ENCODE measurements around the gene ZNF273. TPM values are rescaled to one million over a fixed set of nuclear protein-coding genes. Genes with fewer than 3 reads are reported as not detected.
"Not testable (repeated sequence)": the region's sequence is repeated elsewhere in the genome, so short reads cannot be mapped to it uniquely, and the experiment has no call there.

ZNF273 gene
- total RNA-seq, 5 donors from 2014 or later (not counting 1 experiment from before 2014, with no cell fraction given): 5.9 to 9.0 (median 7.4) TPM

- Mint-ChIP-seq H3K27ac (no peak overlapping the region), H3K9me3 (no peaks in the 10 kb centered on the region), H3K36me3 (no peaks in the 10 kb centered on the region), H3K4me1 (peaks cover 4 to 6% (median 6%) of the 10 kb centered on the region in 3 donors), H3K27me3 (peaks cover 35 to 62% of the 10 kb centered on the region in 2 donors), H3K4me3 (peak overlapping the region in 1 of 3 donors; percentile 10)
- no peaks in the 10 kb centered on the region for H3K9me3 ChIP-seq
- no peaks in the 10 kb centered on the region for H3K36me3 ChIP-seq (ENCODE audit: control insufficient read depth in 2 of 2, extremely low read depth in 1 of 2, insufficient read depth in 1 of 2, low read length in 1 of 2)
- 42% methylated on average over 3 of the region's 5 CpGs for WGBS (ENCODE audit: insufficient coverage)
- H3K27me3 ChIP-seq (replicated peaks in 1 of 2; ENCODE audit: control insufficient read depth in 2 of 2, extremely low read depth in 1 of 2, insufficient read depth in 2 of 2, low read length in 1 of 2): peaks cover 2 to 52% of the 10 kb centered on the region in 2 experiments
- ChIA-PET CTCF (interaction anchor here (0.6 kb wide), 2 partner anchors 14 to 364 kb away, joined by 3 to 6 read pairs; no protein-coding TSS in a partner anchor), POLR2A (no interaction called here)
- ATAC-seq (replicated peaks in 1 of 4) (peak in 1 of 4 experiments; percentile 38), DNase-seq (peak in 2 of 35 experiments; percentile 7 to 16)
- H3K27ac ChIP-seq (ENCODE audit: low read length): no peak overlapping the region
- peaks cover 0 to 12% of the 10 kb centered on the region in 2 experiments for H3K4me1 ChIP-seq (ENCODE audit: control insufficient read depth in 1 of 2, extremely low read depth in 1 of 2, insufficient read depth in 2 of 2, low read length in 2 of 2)
- no peak overlapping the region for H3K4me3 ChIP-seq (ENCODE audit: control insufficient read depth in 1 of 2, extremely low read depth in 1 of 2, low read length in 1 of 2)
Measured at GRCh38 chr7:64946772-64947171, 43.7 kb downstream of the ZNF273 start.

GRCh38 chr7:64947252-64948000 lies 44.4 kb downstream of the ZNF273 start:
- ATAC-seq (replicated peaks in 1 of 4) (peak in 1 of 4 experiments; percentile 12), DNase-seq (no peak)
- H3K27ac ChIP-seq (ENCODE audit: low read length): no peak overlapping the region
- peaks cover 0 to 12% of the 10 kb centered on the region in 2 experiments for H3K4me1 ChIP-seq (ENCODE audit: control insufficient read depth in 1 of 2, extremely low read depth in 1 of 2, insufficient read depth in 2 of 2, low read length in 2 of 2)
- H3K4me3 Mint-ChIP-seq: peak overlapping the region in 1 of 3 donors; percentile 66
- H3K36me3 ChIP-seq (ENCODE audit: control insufficient read depth in 2 of 2, extremely low read depth in 1 of 2, insufficient read depth in 1 of 2, low read length in 1 of 2): no peaks in the 10 kb centered on the region
- no peak overlapping the region for H3K27ac Mint-ChIP-seq
- peaks cover 2 to 51% of the 10 kb centered on the region in 2 experiments for H3K27me3 ChIP-seq (replicated peaks in 1 of 2; ENCODE audit: control insufficient read depth in 2 of 2, extremely low read depth in 1 of 2, insufficient read depth in 2 of 2, low read length in 1 of 2)
- H3K4me3 ChIP-seq (ENCODE audit: control insufficient read depth in 1 of 2, extremely low read depth in 1 of 2, low read length in 1 of 2): peak overlapping the region in 1 of 2 donors; percentile 26
- no peaks in the 10 kb centered on the region for H3K36me3 Mint-ChIP-seq
- WGBS (ENCODE audit: insufficient coverage): 11% methylated on average over 51 of the region's 59 CpGs
- H3K9me3 Mint-ChIP-seq: no peaks in the 10 kb centered on the region
- peaks cover 4 to 6% (median 6%) of the 10 kb centered on the region in 3 donors for H3K4me1 Mint-ChIP-seq
- CTCF ChIA-PET: interaction anchor here (0.6 to 1.0 kb wide), 3 partner anchors 9 to 363 kb away, joined by 3 read pairs; no protein-coding TSS in a partner anchor
- POLR2A ChIA-PET: no interaction called here
- no peaks in the 10 kb centered on the region for H3K9me3 ChIP-seq
- peaks cover 35 to 62% of the 10 kb centered on the region in 2 donors for H3K27me3 Mint-ChIP-seq

GRCh38 chr7:64948774-64949173 lies 45.7 kb downstream of the ZNF273 start:
- H3K27me3 Mint-ChIP-seq: peaks cover 35 to 59% of the 10 kb centered on the region in 2 donors
- H3K4me3 ChIP-seq (ENCODE audit: control insufficient read depth in 1 of 2, extremely low read depth in 1 of 2, low read length in 1 of 2); H3K9me3 Mint-ChIP-seq; DNase-seq; H3K27ac ChIP-seq (ENCODE audit: low read length); H3K36me3 Mint-ChIP-seq; H3K4me3 Mint-ChIP-seq; ATAC-seq (replicated peaks in 1 of 4); POLR2A ChIA-PET; H3K9me3 ChIP-seq; H3K27ac Mint-ChIP-seq; H3K36me3 ChIP-seq (ENCODE audit: control insufficient read depth in 2 of 2, extremely low read depth in 1 of 2, insufficient read depth in 1 of 2, low read length in 1 of 2); H3K4me1 Mint-ChIP-seq: not testable (repeated sequence)
- H3K27me3 ChIP-seq (replicated peaks in 1 of 2; ENCODE audit: control insufficient read depth in 2 of 2, extremely low read depth in 1 of 2, insufficient read depth in 2 of 2, low read length in 1 of 2): peaks cover 2 to 42% of the 10 kb centered on the region in 2 experiments
- CTCF ChIA-PET: interaction anchor here (0.7 to 0.9 kb wide), 3 partner anchors 304 to 632 kb away, joined by 3 to 8 read pairs (median 5); no protein-coding TSS in a partner anchor
- no CpG with 5 or more reads among the region's 1 CpG for WGBS (ENCODE audit: insufficient coverage)
- H3K4me1 ChIP-seq (ENCODE audit: control insufficient read depth in 1 of 2, extremely low read depth in 1 of 2, insufficient read depth in 2 of 2, low read length in 2 of 2): peaks cover 0 to 12% of the 10 kb centered on the region in 2 experiments

GRCh38 chr7:64950673-64951072 lies 47.6 kb downstream of the ZNF273 start:
- H3K36me3 Mint-ChIP-seq; H3K4me1 Mint-ChIP-seq; H3K36me3 ChIP-seq (ENCODE audit: control insufficient read depth in 2 of 2, extremely low read depth in 1 of 2, insufficient read depth in 1 of 2, low read length in 1 of 2); H3K27ac ChIP-seq (ENCODE audit: low read length); POLR2A ChIA-PET; ATAC-seq (replicated peaks in 1 of 4); DNase-seq; H3K27ac Mint-ChIP-seq; H3K9me3 ChIP-seq; H3K4me3 Mint-ChIP-seq; H3K4me3 ChIP-seq (ENCODE audit: control insufficient read depth in 1 of 2, extremely low read depth in 1 of 2, low read length in 1 of 2); H3K9me3 Mint-ChIP-seq: not testable (repeated sequence)
- 73% methylated on average over 2 of the region's 9 CpGs for WGBS (ENCODE audit: insufficient coverage)
- Histone ChIP-seq H3K27me3 (replicated peaks in 1 of 2; ENCODE audit: control insufficient read depth in 2 of 2, extremely low read depth in 1 of 2, insufficient read depth in 2 of 2, low read length in 1 of 2) (peaks cover 2 to 34% of the 10 kb centered on the region in 2 experiments), H3K4me1 (ENCODE audit: control insufficient read depth in 1 of 2, extremely low read depth in 1 of 2, insufficient read depth in 2 of 2, low read length in 2 of 2) (peaks cover 0 to 12% of the 10 kb centered on the region in 2 experiments)
- CTCF ChIA-PET: interaction anchor here (0.6 to 2.2 kb wide), 4 partner anchors 266 to 357 kb away, joined by 3 to 22 read pairs (median 5); no protein-coding TSS in a partner anchor
- H3K27me3 Mint-ChIP-seq: peaks cover 35 to 45% of the 10 kb centered on the region in 2 donors

GRCh38 chr7:64951250-64951848 lies 48.3 kb downstream of the ZNF273 start:
- peaks cover 0 to 12% of the 10 kb centered on the region in 2 experiments for H3K4me1 ChIP-seq (ENCODE audit: control insufficient read depth in 1 of 2, extremely low read depth in 1 of 2, insufficient read depth in 2 of 2, low read length in 2 of 2)
- peaks cover 4 to 6% (median 6%) of the 10 kb centered on the region in 3 donors for H3K4me1 Mint-ChIP-seq
- peaks cover 2 to 27% of the 10 kb centered on the region in 2 experiments for H3K27me3 ChIP-seq (replicated peaks in 1 of 2; ENCODE audit: control insufficient read depth in 2 of 2, extremely low read depth in 1 of 2, insufficient read depth in 2 of 2, low read length in 1 of 2)
- no peak overlapping the region for H3K4me3 Mint-ChIP-seq
- ATAC-seq (replicated peaks in 1 of 4) (peak in 2 of 4 experiments; percentile 44 to 58), DNase-seq (peak in 2 of 35 experiments; percentile 15 to 59)
- peaks cover 30 to 40% of the 10 kb centered on the region in 2 donors for H3K27me3 Mint-ChIP-seq
- H3K27ac Mint-ChIP-seq: no peak overlapping the region
- ChIA-PET POLR2A (interaction anchor here in 1 of 2 donors (0.7 kb wide), 1 partner anchor 33 kb away, joined by 3 read pairs; no protein-coding TSS in a partner anchor), CTCF (interaction anchor here (0.6 to 2.2 kb wide), 8 partner anchors 9 to 356 kb away, joined by 3 to 22 read pairs (median 3); no protein-coding TSS in a partner anchor)
- H3K27ac ChIP-seq (ENCODE audit: low read length): no peak overlapping the region
- H3K36me3 ChIP-seq (ENCODE audit: control insufficient read depth in 2 of 2, extremely low read depth in 1 of 2, insufficient read depth in 1 of 2, low read length in 1 of 2): no peaks in the 10 kb centered on the region
- no peaks in the 10 kb centered on the region for H3K36me3 Mint-ChIP-seq
- no peak overlapping the region for H3K4me3 ChIP-seq (ENCODE audit: control insufficient read depth in 1 of 2, extremely low read depth in 1 of 2, low read length in 1 of 2)
- no peaks in the 10 kb centered on the region for H3K9me3 ChIP-seq
- H3K9me3 Mint-ChIP-seq: peaks cover 0 to 2% (median 0%) of the 10 kb centered on the region in 3 donors
- WGBS (ENCODE audit: insufficient coverage): no CpG with 5 or more reads among the region's 1 CpG

GRCh38 chr7:64959072-64959747 lies 56.1 kb downstream of the ZNF273 start:
- Histone ChIP-seq H3K4me1 (ENCODE audit: control insufficient read depth in 1 of 2, extremely low read depth in 1 of 2, insufficient read depth in 2 of 2, low read length in 2 of 2) (no peaks in the 10 kb centered on the region), H3K4me3 (ENCODE audit: control insufficient read depth in 1 of 2, extremely low read depth in 1 of 2, low read length in 1 of 2) (no peak overlapping the region), H3K27me3 (replicated peaks in 1 of 2; ENCODE audit: control insufficient read depth in 2 of 2, extremely low read depth in 1 of 2, insufficient read depth in 2 of 2, low read length in 1 of 2) (peaks cover 0 to 4% of the 10 kb centered on the region in 2 experiments), H3K27ac (ENCODE audit: low read length) (no peak overlapping the region), H3K9me3 (no peaks in the 10 kb centered on the region), H3K36me3 (ENCODE audit: control insufficient read depth in 2 of 2, extremely low read depth in 1 of 2, insufficient read depth in 1 of 2, low read length in 1 of 2) (no peaks in the 10 kb centered on the region)
- CTCF ChIA-PET: no interaction called here
- Mint-ChIP-seq H3K27me3 (peaks cover 7 to 22% of the 10 kb centered on the region in 2 donors), H3K36me3 (peaks cover 4% of the 10 kb centered on the region), H3K9me3 (peaks cover 7 to 22% (median 9%) of the 10 kb centered on the region in 3 donors), H3K27ac (no peak overlapping the region), H3K4me1 (no peaks in the 10 kb centered on the region), H3K4me3 (no peak overlapping the region)
- POLR2A ChIA-PET: no interaction called here
- 72% methylated on average over 2 of the region's 3 CpGs for WGBS (ENCODE audit: insufficient coverage)
- ATAC-seq (replicated peaks in 1 of 4): no peak
- no peak for DNase-seq

Measured in T-cell (primary cell).